ENCODE results near the gene SPC25. TPM values are rescaled to one million over a fixed set of nuclear protein-coding genes. Genes with fewer than 3 reads are reported as not detected.
"Not testable (repeated sequence)": the region's sequence is repeated elsewhere in the genome, so short reads cannot be mapped to it uniquely, and the experiment has no call there.

SPC25 gene
- total and polyA plus RNA-seq, 10 of the 15 experiments (the other 5 are each of a cell fraction or from before 2014, with no cell fraction given) = 18.7 to 61.5 (median 32.0) TPM

GRCh38 chr2:168934826-168935225, 44.6 kb upstream of the SPC25 start:
- in situ Hi-C loops (cut with MboI) = no loop called here
- FAIRE-seq (no peak), ATAC-seq (no peak), DNase-seq (ENCODE audit: low read depth, low spot score) (no peak)
- ChIA-PET RAD21 (ENCODE audit: unreplicated experiment) (no interaction called here), SMC1A (ENCODE audit: uncharacterized antibody, unreplicated experiment) (interaction anchor here (0.6 to 1.1 kb wide), 2 partner anchors 13 to 15 kb away, joined by 3 read pairs; no protein-coding TSS in a partner anchor), POLR2A (no interaction called here), CTCF (interaction anchor here (1.0 to 2.7 kb wide), 3 partner anchors 12 to 28 kb away, joined by 3 to 8 read pairs (median 4); no protein-coding TSS in a partner anchor)
- H4K20me1 ChIP-seq (ENCODE audit: control insufficient read depth, insufficient read depth) = no peaks in the 10 kb centered on the region
- no peaks in the 10 kb centered on the region for H3K9me3 ChIP-seq (replicated peaks; ENCODE audit: control insufficient read depth, insufficient read depth, low read length)
- no peak overlapping the region for H3K4me3 ChIP-seq
- 33% methylated on average over 2 of the region's 2 CpGs for WGBS (ENCODE audit: insufficient coverage, insufficient replicate concordance, low lambda C conversion rate, missing lambda C conversion rate)
- H3K4me1 ChIP-seq (ENCODE audit: control insufficient read depth, insufficient read depth, low read length) = no peaks in the 10 kb centered on the region
- H3K79me2 ChIP-seq (ENCODE audit: control insufficient read depth, insufficient read depth, low read length) = no peaks in the 10 kb centered on the region
- H3K4me2 ChIP-seq (ENCODE audit: control insufficient read depth, insufficient read depth) = no peak overlapping the region
- no peak overlapping the region for H2AFZ ChIP-seq (ENCODE audit: control insufficient read depth, low read depth, low read length)
- H3K36me3 ChIP-seq (ENCODE audit: control insufficient read depth in 2 of 2, insufficient read depth in 2 of 2, low read length in 1 of 2) = no peaks in the 10 kb centered on the region
- H3K27ac ChIP-seq (ENCODE audit: control insufficient read depth, insufficient read depth) = no peak overlapping the region
- intact Hi-C loops (cut with micrococcal nuclease; ENCODE audit: unreplicated experiment) = no loop called here
- peaks cover 2 to 4% of the 10 kb centered on the region in 2 experiments; a peak in 3 of 4 replicates for H3K27me3 ChIP-seq (replicated peaks in 1 of 2; ENCODE audit: control insufficient read depth in 2 of 2, insufficient read depth in 2 of 2, low read length in 1 of 2)
- H3K9ac ChIP-seq (ENCODE audit: control insufficient read depth, insufficient read depth, low read length) = no peak overlapping the region
- TF ChIP-seq KAT2A (conservative IDR thresholded peaks at IDR 0.05; ENCODE audit: control insufficient read depth, low read depth, low read length) = no peak
- no peak for TF ChIP-seq SUPT20H (IDR thresholded peaks at IDR 0.05; ENCODE audit: borderline replicate concordance, control insufficient read depth, low read depth, low read length)
- BruUV-seq (replicated peaks) = no TSS peak

GRCh38 chr2:168932174-168932573, 41.9 kb upstream of the SPC25 start:
- in situ Hi-C loops (cut with MboI); ATAC-seq; SMC1A ChIA-PET (ENCODE audit: uncharacterized antibody, unreplicated experiment); H3K27ac ChIP-seq (ENCODE audit: control insufficient read depth, insufficient read depth); H3K79me2 ChIP-seq (ENCODE audit: control insufficient read depth, insufficient read depth, low read length); FAIRE-seq; H4K20me1 ChIP-seq (ENCODE audit: control insufficient read depth, insufficient read depth); H3K27me3 ChIP-seq (replicated peaks in 1 of 2; ENCODE audit: control insufficient read depth in 2 of 2, insufficient read depth in 2 of 2, low read length in 1 of 2); CTCF ChIA-PET; H3K4me2 ChIP-seq (ENCODE audit: control insufficient read depth, insufficient read depth); H3K9me3 ChIP-seq (replicated peaks; ENCODE audit: control insufficient read depth, insufficient read depth, low read length); intact Hi-C loops (cut with micrococcal nuclease; ENCODE audit: unreplicated experiment); BruUV-seq (replicated peaks); H3K4me1 ChIP-seq (ENCODE audit: control insufficient read depth, insufficient read depth, low read length); H3K4me3 ChIP-seq; H2AFZ ChIP-seq (ENCODE audit: control insufficient read depth, low read depth, low read length); RAD21 ChIA-PET (ENCODE audit: unreplicated experiment); POLR2A ChIA-PET; H3K36me3 ChIP-seq (ENCODE audit: control insufficient read depth in 2 of 2, insufficient read depth in 2 of 2, low read length in 1 of 2); H3K9ac ChIP-seq (ENCODE audit: control insufficient read depth, insufficient read depth, low read length); DNase-seq (ENCODE audit: low read depth, low spot score): not testable (repeated sequence)
- 41% methylated on average over 4 of the region's 4 CpGs for WGBS (ENCODE audit: insufficient coverage, insufficient replicate concordance, low lambda C conversion rate, missing lambda C conversion rate)
